ENCODE measurements around the gene SYCP1. TPM values are rescaled to one million over a fixed set of nuclear protein-coding genes. Genes with fewer than 3 reads are reported as not detected.

The SYCP1 gene
- total and polyA plus RNA-seq, 2 experiments from 2014 or later, result not detected

- H3K9me3 ChIP-seq (ENCODE audit: low read depth), result no peaks in the 10 kb centered on the region
- H3K79me2 ChIP-seq, result no peaks in the 10 kb centered on the region
- no peaks in the 10 kb centered on the region for H3K9me2 ChIP-seq (replicated peaks; ENCODE audit: insufficient read depth)
- no peak overlapping the region for H3K4me2 ChIP-seq
- no peaks in the 10 kb centered on the region for H3K36me3 ChIP-seq (replicated peaks; ENCODE audit: insufficient read depth, low read depth)
- no peak for DNase-seq (ENCODE audit: low spot score)
- no peak overlapping the region for H2AFZ ChIP-seq
- peaks cover 13% of the 10 kb centered on the region for H3K4me1 ChIP-seq (ENCODE audit: insufficient read depth)
- TF ChIP-seq, protein P1, sequence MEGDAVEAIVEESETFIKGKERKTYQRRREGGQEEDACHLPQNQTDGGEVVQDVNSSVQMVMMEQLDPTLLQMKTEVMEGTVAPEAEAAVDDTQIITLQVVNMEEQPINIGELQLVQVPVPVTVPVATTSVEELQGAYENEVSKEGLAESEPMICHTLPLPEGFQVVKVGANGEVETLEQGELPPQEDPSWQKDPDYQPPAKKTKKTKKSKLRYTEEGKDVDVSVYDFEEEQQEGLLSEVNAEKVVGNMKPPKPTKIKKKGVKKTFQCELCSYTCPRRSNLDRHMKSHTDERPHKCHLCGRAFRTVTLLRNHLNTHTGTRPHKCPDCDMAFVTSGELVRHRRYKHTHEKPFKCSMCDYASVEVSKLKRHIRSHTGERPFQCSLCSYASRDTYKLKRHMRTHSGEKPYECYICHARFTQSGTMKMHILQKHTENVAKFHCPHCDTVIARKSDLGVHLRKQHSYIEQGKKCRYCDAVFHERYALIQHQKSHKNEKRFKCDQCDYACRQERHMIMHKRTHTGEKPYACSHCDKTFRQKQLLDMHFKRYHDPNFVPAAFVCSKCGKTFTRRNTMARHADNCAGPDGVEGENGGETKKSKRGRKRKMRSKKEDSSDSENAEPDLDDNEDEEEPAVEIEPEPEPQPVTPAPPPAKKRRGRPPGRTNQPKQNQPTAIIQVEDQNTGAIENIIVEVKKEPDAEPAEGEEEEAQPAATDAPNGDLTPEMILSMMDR (IDR thresholded peaks at IDR 0.05; ENCODE audit: poor library complexity), result no peak
- TF ChIP-seq EZH2phosphoT487 (IDR thresholded peaks at IDR 0.05; ENCODE audit: low read depth, severe bottlenecking, unreplicated experiment), result peak; percentile 91
- 48% methylated on average over 1 of the region's 1 CpG for WGBS (ENCODE audit: low lambda C conversion rate, missing lambda C conversion rate)
- no peak overlapping the region for H3K4me3 ChIP-seq
- no peak overlapping the region for H3K27ac ChIP-seq
- no peaks in the 10 kb centered on the region for H4K20me1 ChIP-seq (ENCODE audit: insufficient read depth, poor library complexity, severe bottlenecking)
- no peaks in the 10 kb centered on the region for H3K27me3 ChIP-seq
Measured at GRCh38 chr1:115035652-115036051, 181.0 kb downstream of the SYCP1 start.

DNA sequence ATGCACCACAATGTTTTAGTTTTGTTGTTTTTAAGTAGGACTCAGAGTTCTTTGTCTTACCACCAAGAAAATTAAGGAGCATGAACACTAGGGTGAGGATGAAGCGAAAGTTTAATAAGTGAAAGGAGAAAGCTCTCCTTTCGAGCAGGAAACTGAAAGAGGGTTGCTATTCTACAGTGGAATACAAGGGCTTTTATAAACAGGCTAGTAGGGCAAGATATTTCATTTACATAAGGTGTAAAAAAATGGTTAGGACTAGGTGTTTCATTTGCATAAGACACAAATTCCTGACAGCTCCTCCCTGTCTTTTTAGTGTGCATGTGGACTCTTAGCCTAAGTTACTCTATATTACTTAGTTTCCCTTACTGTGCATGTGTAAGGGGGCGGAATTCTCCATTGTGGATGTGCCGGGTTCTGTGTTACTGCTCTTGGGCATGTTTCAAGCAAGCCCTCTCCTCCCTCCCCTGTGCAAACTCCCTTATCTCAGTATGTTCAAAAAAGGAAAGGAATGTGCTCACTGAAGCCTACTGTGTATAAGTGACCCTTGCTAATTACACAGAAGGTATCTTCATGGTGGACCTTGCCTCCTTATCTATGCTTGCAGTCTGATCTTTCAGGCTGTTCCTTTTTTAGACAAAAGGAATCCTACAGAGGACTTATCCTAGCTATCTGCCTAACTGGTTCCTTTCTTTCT, 182.3 kb downstream of the SYCP1 start:
- Histone ChIP-seq H3K4me3 (no peak overlapping the region), H3K9me2 (replicated peaks; ENCODE audit: insufficient read depth) (no peaks in the 10 kb centered on the region), H3K4me2 (peak overlapping the region; percentile 26), H3K36me3 (replicated peaks; ENCODE audit: insufficient read depth, low read depth) (no peaks in the 10 kb centered on the region), H3K9me3 (ENCODE audit: low read depth) (no peaks in the 10 kb centered on the region), H3K27ac (peak overlapping the region; percentile 24), H2AFZ (no peak overlapping the region), H3K4me1 (ENCODE audit: insufficient read depth) (peaks cover 13% of the 10 kb centered on the region), H4K20me1 (ENCODE audit: insufficient read depth, poor library complexity, severe bottlenecking) (no peaks in the 10 kb centered on the region), H3K79me2 (no peaks in the 10 kb centered on the region), H3K27me3 (no peaks in the 10 kb centered on the region)
- peak; percentile 28 for DNase-seq (ENCODE audit: low spot score)
- peak; percentile 70 for TF ChIP-seq EZH2phosphoT487 (IDR thresholded peaks at IDR 0.05; ENCODE audit: low read depth, severe bottlenecking, unreplicated experiment)
- TF ChIP-seq EZH2 (IDR thresholded peaks at IDR 0.05; ENCODE audit: borderline replicate concordance), result no peak
- TF ChIP-seq, protein P1 (IDR thresholded peaks at IDR 0.05; ENCODE audit: poor library complexity), result no peak
- 54% methylated on average over 4 of the region's 4 CpGs for WGBS (ENCODE audit: low lambda C conversion rate, missing lambda C conversion rate)

- Histone ChIP-seq H3K27me3 (no peaks in the 10 kb centered on the region), H3K9me3 (ENCODE audit: low read depth) (no peaks in the 10 kb centered on the region), H3K79me2 (no peaks in the 10 kb centered on the region), H3K4me3 (no peak overlapping the region), H2AFZ (no peak overlapping the region), H3K27ac (no peak overlapping the region), H3K9me2 (replicated peaks; ENCODE audit: insufficient read depth) (no peaks in the 10 kb centered on the region), H4K20me1 (ENCODE audit: insufficient read depth, poor library complexity, severe bottlenecking) (no peaks in the 10 kb centered on the region), H3K4me2 (no peak overlapping the region), H3K36me3 (replicated peaks; ENCODE audit: insufficient read depth, low read depth) (no peaks in the 10 kb centered on the region), H3K4me1 (ENCODE audit: insufficient read depth) (peaks cover 13% of the 10 kb centered on the region)
- no peak for TF ChIP-seq EZH2 (IDR thresholded peaks at IDR 0.05; ENCODE audit: borderline replicate concordance)
- TF ChIP-seq EZH2phosphoT487 (IDR thresholded peaks at IDR 0.05; ENCODE audit: low read depth, severe bottlenecking, unreplicated experiment), result no peak
- 74% methylated on average over 2 of the region's 2 CpGs for WGBS (ENCODE audit: low lambda C conversion rate, missing lambda C conversion rate)
- no peak for DNase-seq (ENCODE audit: low spot score)
Measured at GRCh38 chr1:115040501-115040900, 185.8 kb downstream of the SYCP1 start.

GRCh38 chr1:115041654-115042053, 187.0 kb downstream of the SYCP1 start:
- Histone ChIP-seq H3K4me1 (ENCODE audit: insufficient read depth) (peaks cover 13% of the 10 kb centered on the region), H4K20me1 (ENCODE audit: insufficient read depth, poor library complexity, severe bottlenecking) (no peaks in the 10 kb centered on the region), H3K9me2 (replicated peaks; ENCODE audit: insufficient read depth) (no peaks in the 10 kb centered on the region), H3K36me3 (replicated peaks; ENCODE audit: insufficient read depth, low read depth) (no peaks in the 10 kb centered on the region), H3K4me3 (no peak overlapping the region), H3K79me2 (no peaks in the 10 kb centered on the region), H3K27ac (no peak overlapping the region), H3K27me3 (no peaks in the 10 kb centered on the region), H3K9me3 (ENCODE audit: low read depth) (no peaks in the 10 kb centered on the region), H3K4me2 (no peak overlapping the region), H2AFZ (no peak overlapping the region)
- peak; percentile 48 for DNase-seq (ENCODE audit: low spot score)
- TF ChIP-seq, protein P1 (IDR thresholded peaks at IDR 0.05; ENCODE audit: poor library complexity), result peak; percentile 54
- TF ChIP-seq EZH2phosphoT487 (IDR thresholded peaks at IDR 0.05; ENCODE audit: low read depth, severe bottlenecking, unreplicated experiment), result no peak

Other genes with a start within 250 kb of the SYCP1 start
- 3.0 and 5.6 TPM in 2 replicates for gene DENND2C, start 184.8 kb upstream of the SYCP1 start, total RNA-seq
- gene DENND2C, start 184.8 kb upstream of the SYCP1 start, polyA plus RNA-seq, result 1.4 and 1.8 TPM in 2 replicates
- gene AMPD1, start 159.3 kb upstream of the SYCP1 start, total RNA-seq, result not detected in 2 replicates
- not detected in 2 replicates for gene AMPD1, start 159.3 kb upstream of the SYCP1 start, polyA plus RNA-seq
- 79.4 and 81.6 TPM in 2 replicates for gene NRAS, start 138.1 kb upstream of the SYCP1 start, total RNA-seq
- 23.6 and 25.7 TPM in 2 replicates for gene NRAS, start 138.1 kb upstream of the SYCP1 start, polyA plus RNA-seq
- gene CSDE1, start 96.9 kb upstream of the SYCP1 start, total RNA-seq, result 800 and 802 TPM in 2 replicates
- 152 and 161 TPM in 2 replicates for gene CSDE1, start 96.9 kb upstream of the SYCP1 start, polyA plus RNA-seq
- 50.1 and 65.2 TPM in 2 replicates for gene SIKE1, start 74.2 kb upstream of the SYCP1 start, total RNA-seq
- 31.9 and 40.5 TPM in 2 replicates for gene SIKE1, start 74.2 kb upstream of the SYCP1 start, polyA plus RNA-seq
- gene TSHB, start 175.0 kb downstream of the SYCP1 start, total RNA-seq, result 1.0 TPM in 1 of 2 replicates, not detected in the other
- gene TSHB, start 175.0 kb downstream of the SYCP1 start, polyA plus RNA-seq, result 0.71 TPM in 1 of 2 replicates, not detected in the other
- gene TSPAN2, start 234.6 kb downstream of the SYCP1 start, total RNA-seq, result 1.8 and 2.8 TPM in 2 replicates
- 1.4 and 4.1 TPM in 2 replicates for gene TSPAN2, start 234.6 kb downstream of the SYCP1 start, polyA plus RNA-seq